B cell (primary cell): ENCODE data around the gene RASL10B. TPM values are rescaled to one million over a fixed set of nuclear protein-coding genes. Genes with fewer than 3 reads are reported as not detected.

Experiments used
- ATAC-seq: fragments of 200-7000 bp; cut with Tn5 transposase; one replicate; pipeline ENCODE4 v1.10.0; 2021; ENCODE audit warnings: low read depth, mild to moderate bottlenecking, moderate number of reproducible peaks, moderate library complexity
- CTCF ChIA-PET: fragments of 350-600 bp; sonication (Branson Sonifier 250); formaldehyde crosslinking; loops from one replicate; lab custom pipeline; 2021; ENCODE audit warnings: antibody characterized with exemption, inconsistent platforms; lab: Charles Lee
- POLR2A ChIA-PET: fragments of 350-600 bp; sonication (Branson Sonifier 250); formaldehyde crosslinking; loops from one replicate; lab custom pipeline; 2021; ENCODE audit warnings: antibody characterized with exemption; lab: Charles Lee
- DNase-seq: peaks from one replicate; pipeline ENCODE4 v3.0.0; 2013
- H2AFZ ChIP-seq: 2 replicates; pipeline ENCODE4 v1.6.1; 2012; ENCODE audit warnings: mild to moderate bottlenecking, low read depth, low read length; ENCODE audit not compliant: insufficient read depth, poor library complexity, severe bottlenecking
- H3K27ac ChIP-seq, 2 donors: 1 replicate in 1 of 2; 2 replicates in 1 of 2; pipeline ENCODE4 v1.5.1; 2012 to 2013; ENCODE audit warnings: low read length in 2 of 2, mild to moderate bottlenecking in 2 of 2, moderate library complexity in 1 of 2
- H3K27me3 ChIP-seq, 4 experiments: fragments of 200-600 bp in 1 of 4; sonication (generic) in 1 of 4; replicated peaks in 1 of 4; 1 replicate in 2 of 4; 2 replicates in 2 of 4; pipeline versions ENCODE4 v1.6.1 to v1.7.0; 2013 to 2016; ENCODE audit warnings: low read length in 3 of 4, mild to moderate bottlenecking in 2 of 4, mixed read lengths in 1 of 4, moderate library complexity in 1 of 4; ENCODE audit not compliant: insufficient read depth in 4 of 4, control insufficient read depth in 3 of 4; ENCODE audit errors: control extremely low read depth in 1 of 4
- H3K36me3 ChIP-seq, 2 experiments: replicated peaks in 1 of 2; 1 replicate in 1 of 2; 2 replicates in 1 of 2; pipeline versions ENCODE4 v1.6.1 to v1.7.1; 2013; ENCODE audit warnings: low read length in 1 of 2; ENCODE audit not compliant: insufficient read depth in 2 of 2, control insufficient read depth in 1 of 2; ENCODE audit errors: control extremely low read depth in 1 of 2, extremely low read depth in 1 of 2
- H3K4me1 ChIP-seq, 2 donors: fragments of 200-600 bp in 1 of 2; sonication (generic) in 1 of 2; 1 replicate in 1 of 2; 2 replicates in 1 of 2; pipeline versions ENCODE4 v1.5.1 to v1.6.1; 2013 to 2017; ENCODE audit warnings: low read length in 2 of 2; ENCODE audit not compliant: control insufficient read depth in 2 of 2, insufficient read depth in 2 of 2
- H3K4me2 ChIP-seq: replicated peaks from 2 replicates; pipeline ENCODE3; 2012; ENCODE audit warnings: mild to moderate bottlenecking, low read depth, low read length; ENCODE audit not compliant: poor library complexity, severe bottlenecking
- H3K4me3 ChIP-seq, 5 experiments: fragments of 200-600 bp in 1 of 5; sonication (generic) in 1 of 5; 1 replicate in 3 of 5; 2 replicates in 2 of 5; pipeline versions ENCODE4 v1.5.1 to v1.7.0; 2011 to 2016; ENCODE audit warnings: low read length in 4 of 5, mild to moderate bottlenecking in 4 of 5, low read depth in 2 of 5, control low read depth in 1 of 5, moderate library complexity in 1 of 5; ENCODE audit not compliant: insufficient read depth in 1 of 5; ENCODE audit errors: control extremely low read depth in 1 of 5, extremely low read depth in 1 of 5
- H3K79me2 ChIP-seq: fragments of 200-600 bp; sonication (generic); one replicate; pipeline ENCODE4 v1.6.0; 2016; ENCODE audit warnings: low read length; ENCODE audit not compliant: control insufficient read depth, insufficient read depth
- H3K9ac ChIP-seq: fragments of 200-600 bp; sonication (generic); 2 replicates; pipeline ENCODE4 v1.6.1; 2017; ENCODE audit warnings: mild to moderate bottlenecking, low read length, moderate library complexity
- H3K9me3 ChIP-seq, 3 donors: one replicate each; pipeline versions ENCODE4 v1.6.1 to v1.7.1; 2013; ENCODE audit warnings: low read length in 2 of 3; ENCODE audit not compliant: control insufficient read depth in 2 of 3, insufficient read depth in 1 of 3; ENCODE audit errors: control extremely low read depth in 1 of 3
- H4K20me1 ChIP-seq: 2 replicates; pipeline ENCODE4 v1.6.0; 2012; ENCODE audit warnings: mild to moderate bottlenecking, low read length; ENCODE audit not compliant: insufficient read depth, control insufficient read depth, poor library complexity, severe bottlenecking
- H3K27ac Mint-ChIP-seq: one replicate; pipeline ENCODE4 v1.8.0; 2021; ENCODE audit warnings: mixed read lengths
- H3K27me3 Mint-ChIP-seq: one replicate; pipeline ENCODE4 v1.8.0; 2021; ENCODE audit warnings: mixed read lengths
- H3K4me1 Mint-ChIP-seq: one replicate; pipeline ENCODE4 v1.8.0; 2021; ENCODE audit warnings: mixed read lengths
- H3K4me3 Mint-ChIP-seq: one replicate; pipeline ENCODE4 v1.8.0; 2021; ENCODE audit warnings: mixed read lengths
- H3K9me3 Mint-ChIP-seq: one replicate; pipeline ENCODE4 v1.8.0; 2022; ENCODE audit warnings: mixed read lengths; ENCODE audit not compliant: insufficient read depth
- CTCF ChIP-seq: fragments of 200-600 bp; IDR thresholded peaks from one replicate; pipeline ENCODE4 v1.8.0; 2022; ENCODE audit warnings: antibody characterized with exemption, mild to moderate bottlenecking
- EZH2 ChIP-seq: IDR thresholded peaks from 2 replicates; pipeline ENCODE4 v1.6.1; 2012; ENCODE audit warnings: borderline replicate concordance, low read depth, mild to moderate bottlenecking, moderate library complexity, low read length; ENCODE audit not compliant: insufficient read depth, poor library complexity, severe bottlenecking
- WGBS: methylation state at CpG from one replicate; pipeline ENCODE4 v1.1.5; 2013; ENCODE audit warnings: missing lambda C conversion rate; ENCODE audit not compliant: insufficient coverage; 5-methylcytosine and 5-hydroxymethylcytosine counted together
- intact Hi-C: fragments of 100-400 bp; cut with micrococcal nuclease; formaldehyde crosslinking; loops from one replicate; pipeline ENCODE4 v1.10.0; 2022
- polyA plus RNA-seq: library from polyadenylated mRNA; depleted of rRNA; stranded (reverse); fragments of >200 nt; gene quantifications from 2 replicates; pipeline ENCODE4 v1.2.3, GENCODE V29; 2012
- total RNA-seq, 2 donors: library from RNA; stranded (reverse); fragments of 120-200 nt in 1 of 2; gene quantifications; 1 replicate in 1 of 2; 2 replicates in 1 of 2; pipeline versions ENCODE4 v1.2.3 to v1.2.4, GENCODE V29; 2013 to 2022

Gene RASL10B
- total and polyA plus RNA-seq, 2 donors (not counting 1 experiment from before 2014, with no cell fraction given), result 0.06 TPM; not detected in 1

DNA sequence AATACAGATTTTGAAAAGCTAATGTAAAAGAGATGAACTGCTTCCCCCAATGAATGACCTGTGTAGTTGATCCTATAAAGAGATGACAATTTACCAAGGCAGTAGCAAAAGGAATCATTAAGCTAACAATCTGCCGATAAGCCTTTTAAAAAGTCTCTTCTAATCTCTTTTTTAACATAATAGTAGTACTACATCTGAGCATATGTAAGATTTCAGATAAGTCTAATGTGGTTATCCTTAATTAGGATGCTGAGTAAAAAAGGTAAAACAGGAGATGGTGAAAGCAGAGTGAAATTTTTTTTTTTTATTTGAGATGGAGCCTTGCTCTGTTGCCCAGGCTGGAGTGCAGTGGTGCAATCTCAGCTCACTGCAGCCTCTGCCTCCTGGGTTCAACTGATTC, 26.2 kb upstream of the RASL10B start:
- Mint-ChIP-seq H3K27me3 (no peaks in the 10 kb centered on the region), H3K27ac (no peak overlapping the region), H3K4me3 (no peak overlapping the region), H3K9me3 (peaks cover 2% of the 10 kb centered on the region), H3K4me1 (peaks cover 27% of the 10 kb centered on the region)
- Histone ChIP-seq H3K36me3 (peaks cover 6 to 23% of the 10 kb centered on the region in 2 experiments), H3K27ac (no peak overlapping the region), H3K4me3 (no peak overlapping the region), H3K9me3 (peaks cover 0 to 6% (median 0%) of the 10 kb centered on the region in 3 donors), H2AFZ (no peak overlapping the region), H3K79me2 (no peaks in the 10 kb centered on the region), H3K4me1 (peaks cover 20 to 22% of the 10 kb centered on the region in 2 donors), H4K20me1 (peaks cover 14% of the 10 kb centered on the region), H3K9ac (no peak overlapping the region), H3K4me2 (no peak overlapping the region), H3K27me3 (no peaks in the 10 kb centered on the region)
- no CpG with 5 or more reads among the region's 1 CpG for WGBS
- ChIA-PET POLR2A (no interaction called here), CTCF (no interaction called here)
- intact Hi-C loops, result no loop called here
- ATAC-seq (no peak), DNase-seq (no peak)
- TF ChIP-seq EZH2, result no peak
- TF ChIP-seq CTCF, result no peak

GRCh38 chr17:35705705-35706104, 25.7 kb upstream of the RASL10B start:
- H3K4me3 ChIP-seq, result no peak overlapping the region
- 50% methylated on average over 1 of the region's 5 CpGs for WGBS
- DNase-seq (no peak), ATAC-seq (no peak)
- no peak overlapping the region for H2AFZ ChIP-seq
- intact Hi-C loops, result no loop called here
- no peaks in the 10 kb centered on the region for H3K79me2 ChIP-seq
- no peak overlapping the region for H3K4me2 ChIP-seq
- no peak overlapping the region for H3K9ac ChIP-seq
- H3K27me3 ChIP-seq, result no peaks in the 10 kb centered on the region
- H3K4me3 Mint-ChIP-seq, result no peak overlapping the region
- no peaks in the 10 kb centered on the region for H3K27me3 Mint-ChIP-seq
- H3K27ac ChIP-seq, result no peak overlapping the region
- H3K4me1 ChIP-seq, result peaks cover 20 to 22% of the 10 kb centered on the region in 2 donors
- no peak overlapping the region for H3K27ac Mint-ChIP-seq
- H4K20me1 ChIP-seq, result peaks cover 14% of the 10 kb centered on the region
- peaks cover 2% of the 10 kb centered on the region for H3K9me3 Mint-ChIP-seq
- H3K9me3 ChIP-seq, result peaks cover 0 to 6% (median 0%) of the 10 kb centered on the region in 3 donors
- TF ChIP-seq CTCF, result no peak
- no peak for TF ChIP-seq EZH2
- ChIA-PET CTCF (no interaction called here), POLR2A (no interaction called here)
- peaks cover 9 to 24% of the 10 kb centered on the region in 2 experiments for H3K36me3 ChIP-seq
- peaks cover 27% of the 10 kb centered on the region for H3K4me1 Mint-ChIP-seq
